OCI-LY7 (cell line): ENCODE data around the gene SCART1. TPM values are rescaled to one million over a fixed set of nuclear protein-coding genes. Genes with fewer than 3 reads are reported as not detected.
"Not testable (repeated sequence)": the region's sequence is repeated elsewhere in the genome, so short reads cannot be mapped to it uniquely, and the experiment has no call there.

Experiments used
- BruUV-seq: library from RNA; stranded (reverse); fragments of 400-500 nt; replicated peaks from 2 replicates; lab custom pipeline; 2021; lab: Mats Ljungman, UMichigan
- CTCF ChIA-PET: fragments of 300-600 bp; sonication (Branson Sonifier 250); formaldehyde crosslinking; loops from one replicate; lab custom pipeline; 2022; ENCODE audit warnings: antibody characterized with exemption; ENCODE audit not compliant: unreplicated experiment; lab: Charles Lee
- POLR2A ChIA-PET: fragments of 300-600 bp; sonication (Branson Sonifier 250); formaldehyde crosslinking; loops from one replicate; lab custom pipeline; 2022; ENCODE audit warnings: antibody characterized with exemption; lab: Charles Lee
- DNase-seq: peaks from one replicate; pipeline ENCODE4 v3.0.0-alpha.2; 2015; ENCODE audit warnings: low spot score
- H2AFZ ChIP-seq: fragments of 200-600 bp; sonication (generic), shearing (Covaris generic); 2 replicates; pipeline ENCODE4 v1.6.1; 2014; ENCODE audit warnings: mild to moderate bottlenecking, antibody characterized with exemption, low read length, moderate library complexity
- H3K27ac ChIP-seq: fragments of 200-600 bp; sonication (generic); 2 replicates; pipeline ENCODE4 v1.5.1; 2014; ENCODE audit warnings: mixed run types, low read depth, mild to moderate bottlenecking, moderate library complexity, low read length, inconsistent platforms; ENCODE audit not compliant: poor library complexity, severe bottlenecking
- H3K36me3 ChIP-seq: fragments of 200-600 bp; sonication (generic); 2 replicates; pipeline ENCODE4 v1.6.1; 2014; ENCODE audit warnings: mild to moderate bottlenecking, antibody characterized with exemption, low read length, moderate library complexity, mixed read lengths; ENCODE audit not compliant: insufficient read depth
- H3K4me1 ChIP-seq: fragments of 200-600 bp; sonication (generic); 2 replicates; pipeline ENCODE4 v1.5.1; 2014; ENCODE audit warnings: mild to moderate bottlenecking, low read length; ENCODE audit not compliant: insufficient read depth, poor library complexity, severe bottlenecking
- H3K4me2 ChIP-seq: fragments of 200-600 bp; sonication (generic); 2 replicates; pipeline ENCODE4 v1.6.1; 2014; ENCODE audit warnings: mild to moderate bottlenecking, low read length
- H3K4me3 ChIP-seq: fragments of 200-600 bp; sonication (generic); 2 replicates; pipeline ENCODE4 v1.5.1; 2014; ENCODE audit warnings: mild to moderate bottlenecking, low read depth, low read length; ENCODE audit not compliant: poor library complexity, severe bottlenecking
- H3K79me2 ChIP-seq: fragments of 200-600 bp; sonication (generic); 2 replicates; pipeline ENCODE4 v1.6.1; 2016; ENCODE audit warnings: low read depth, mild to moderate bottlenecking, low read length, moderate library complexity, mixed read lengths; ENCODE audit not compliant: insufficient read depth
- H3K9me2 ChIP-seq: fragments of 200-600 bp; sonication (generic); 2 replicates; pipeline ENCODE4 v1.6.1; 2016; ENCODE audit warnings: mild to moderate bottlenecking, low read length, mixed read lengths; ENCODE audit not compliant: insufficient read depth
- H3K9me3 ChIP-seq: fragments of 200-600 bp; sonication (generic); 2 replicates; pipeline ENCODE4 v1.6.1; 2014; ENCODE audit warnings: mild to moderate bottlenecking, mixed run types, low read length, mixed read lengths
- H4K20me1 ChIP-seq: fragments of 200-600 bp; sonication (generic); 2 replicates; pipeline ENCODE4 v1.6.1; 2014; ENCODE audit warnings: mild to moderate bottlenecking, antibody characterized with exemption, low read length, moderate library complexity, mixed read lengths; ENCODE audit not compliant: insufficient read depth
- CTCF ChIP-seq: fragments of 200-600 bp; sonication (generic); conservative IDR thresholded peaks from 2 replicates; pipeline ENCODE4 v1.5.1; 2014; ENCODE audit warnings: mild to moderate bottlenecking, antibody characterized with exemption, low read length, moderate library complexity, mixed read lengths
- EZH2phosphoT487 ChIP-seq: fragments of 200-600 bp; sonication (generic); IDR thresholded peaks from 2 replicates; pipeline ENCODE4 v1.6.1; 2018; ENCODE audit warnings: low read depth, borderline replicate concordance, mild to moderate bottlenecking, mixed run types, antibody characterized with exemption, low read length, moderate library complexity, mixed read lengths
- intact Hi-C: fragments of 100-400 bp; cut with micrococcal nuclease; formaldehyde crosslinking; loops from one replicate; pipeline ENCODE4 v1.10.0; 2022; ENCODE audit not compliant: unreplicated experiment
- total RNA-seq, 2 experiments: library from RNA; depleted of rRNA in 1 of 2; stranded (reverse); fragments of >200 nt in 1 of 2; shearing (Covaris generic) in 1 of 2; gene quantifications; 2 replicates each; pipeline ENCODE4 v1.2.3, GENCODE V29; 2014 to 2022

The SCART1 gene
- total RNA-seq, 2 experiments from 2014 or later = 10.0 to 10.9 TPM

- no peak overlapping the region for H3K27ac ChIP-seq
- H3K4me2 ChIP-seq = no peak overlapping the region
- H3K36me3 ChIP-seq = no peaks in the 10 kb centered on the region
- no peak overlapping the region for H2AFZ ChIP-seq
- no peak overlapping the region for H3K4me3 ChIP-seq
- intact Hi-C loops = loop anchor here (10.0 kb wide), 1 partner anchor 972 kb away; no protein-coding TSS in a partner anchor
- H3K9me2 ChIP-seq = no peaks in the 10 kb centered on the region
- TF ChIP-seq CTCF = no peak
- no peak for TF ChIP-seq EZH2phosphoT487
- no peak for DNase-seq
- H3K79me2 ChIP-seq = no peaks in the 10 kb centered on the region
- no peaks in the 10 kb centered on the region for H4K20me1 ChIP-seq
- BruUV-seq = no TSS peak
- no peaks in the 10 kb centered on the region for H3K4me1 ChIP-seq
- ChIA-PET POLR2A (no interaction called here), CTCF (no interaction called here)
- H3K9me3 ChIP-seq = no peaks in the 10 kb centered on the region
Measured at GRCh38 chr10:133466683-133467275, 13.0 kb downstream of the SCART1 start.

GRCh38 chr10:133467286-133467911, 13.7 kb downstream of the SCART1 start:
- no TSS peak for BruUV-seq
- Histone ChIP-seq H3K79me2 (no peaks in the 10 kb centered on the region), H3K27ac (no peak overlapping the region), H3K36me3 (no peaks in the 10 kb centered on the region), H3K9me3 (no peaks in the 10 kb centered on the region), H4K20me1 (no peaks in the 10 kb centered on the region), H2AFZ (no peak overlapping the region), H3K4me2 (no peak overlapping the region), H3K9me2 (no peaks in the 10 kb centered on the region), H3K4me1 (no peaks in the 10 kb centered on the region), H3K4me3 (no peak overlapping the region)
- TF ChIP-seq CTCF (no peak), EZH2phosphoT487 (no peak)
- POLR2A ChIA-PET = no interaction called here
- intact Hi-C loops = loop anchor here (10.0 kb wide), 1 partner anchor 973 kb away; no protein-coding TSS in a partner anchor
- no peak for DNase-seq
- CTCF ChIA-PET = no interaction called here

DNA sequence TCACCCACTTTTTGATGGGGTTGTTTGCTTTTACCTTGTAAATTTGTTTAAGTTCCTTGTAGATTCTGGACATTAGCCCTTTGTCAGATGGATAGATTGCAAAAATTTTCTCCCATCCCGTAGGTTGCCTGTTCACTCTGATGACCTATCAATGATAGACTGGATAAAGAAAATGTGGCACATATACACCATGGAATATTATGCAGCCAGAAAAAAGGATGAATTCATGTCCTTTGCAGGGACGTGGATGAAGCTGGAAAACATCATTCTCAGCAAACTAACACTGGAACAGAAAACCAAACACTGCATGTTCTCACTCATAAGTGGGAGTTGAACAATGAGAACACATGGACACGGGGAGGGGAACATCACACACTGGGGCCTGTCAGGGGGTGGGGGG, 15.5 kb downstream of the SCART1 start:
- H4K20me1 ChIP-seq, H3K4me1 ChIP-seq, POLR2A ChIA-PET, H3K4me2 ChIP-seq, H3K27ac ChIP-seq, H3K9me3 ChIP-seq, H3K79me2 ChIP-seq, CTCF ChIA-PET, BruUV-seq, DNase-seq, H2AFZ ChIP-seq, H3K9me2 ChIP-seq, H3K36me3 ChIP-seq, H3K4me3 ChIP-seq: not testable (repeated sequence)
- intact Hi-C loops = loop anchor here (10.0 kb wide), 1 partner anchor 974 kb away; no protein-coding TSS in a partner anchor
